Kidney tubule cell (primary cell): Measurements from ENCODE around the gene MAN1A1.
"Not testable (repeated sequence)": the region's sequence is repeated elsewhere in the genome, so short reads cannot be mapped to it uniquely, and the experiment has no call there.

Experiments
- DNase-seq: peaks from one replicate; pipeline ENCODE4 v3.0.0-alpha.2; 2018; ENCODE audit warnings: low spot score

MAN1A1 gene

GRCh38 chr6:119170447-119171087 lies 179.0 kb downstream of the MAN1A1 start:
- no peak for DNase-seq

GRCh38 chr6:119170103-119170446 lies 179.5 kb downstream of the MAN1A1 start:
- DNase-seq = no peak

GRCh38 chr6:119169355-119169754 lies 180.2 kb downstream of the MAN1A1 start:
- not testable (repeated sequence) for DNase-seq

- DNase-seq = no peak
Observed at GRCh38 chr6:119166024-119166784, 183.4 kb downstream of the MAN1A1 start.

GRCh38 chr6:119163006-119163405 lies 186.6 kb downstream of the MAN1A1 start:
- DNase-seq = no peak

- DNase-seq = peak; percentile 48
Observed at GRCh38 chr6:119162134-119162775, 187.3 kb downstream of the MAN1A1 start.

GRCh38 chr6:119161438-119161837 lies 188.1 kb downstream of the MAN1A1 start:
- DNase-seq = peak; percentile 28

- DNase-seq = no peak
Observed at GRCh38 chr6:119160911-119161310, 188.7 kb downstream of the MAN1A1 start.

GRCh38 chr6:119158057-119158848 lies 191.3 kb downstream of the MAN1A1 start:
- DNase-seq = no peak

GRCh38 chr6:119157506-119157815 lies 192.1 kb downstream of the MAN1A1 start:
- DNase-seq = no peak

- DNase-seq = no peak
Observed at GRCh38 chr6:119156757-119157505, 192.6 kb downstream of the MAN1A1 start.

- not testable (repeated sequence) for DNase-seq
Observed at GRCh38 chr6:119156082-119156481, 193.5 kb downstream of the MAN1A1 start.

GRCh38 chr6:119152187-119152586 lies 197.4 kb downstream of the MAN1A1 start:
- no peak for DNase-seq

GRCh38 chr6:119148825-119149525 lies 200.6 kb downstream of the MAN1A1 start:
- DNase-seq = peak; percentile 36

- DNase-seq = peak; percentile 81
Observed at GRCh38 chr6:119148098-119148824, 201.3 kb downstream of the MAN1A1 start.

- peak; percentile 99 for DNase-seq
Observed at GRCh38 chr6:119147101-119148053, 202.2 kb downstream of the MAN1A1 start.

GRCh38 chr6:119145111-119145510 lies 204.4 kb downstream of the MAN1A1 start:
- DNase-seq = peak; percentile 10

- DNase-seq = no peak
Observed at GRCh38 chr6:119142637-119143036, 206.9 kb downstream of the MAN1A1 start.

GRCh38 chr6:119142041-119142440 lies 207.5 kb downstream of the MAN1A1 start:
- DNase-seq = no peak
